Right atrium auricular region (tissue), 2 donors: ENCODE data around the gene LHFPL5. TPM values are rescaled to one million over a fixed set of nuclear protein-coding genes. Genes with fewer than 3 reads are reported as not detected.

Source experiments
- DNase-seq: peaks from one replicate; pipeline ENCODE4 v3.0.0-alpha.2; 2019; ENCODE audit warnings: low spot score
- H3K27ac ChIP-seq, 2 donors: fragments of 200-600 bp; sonication (generic); 1 replicate in 1 of 2; 2 replicates in 1 of 2; pipeline ENCODE4 v1.5.1; 2016 to 2019
- H3K27me3 ChIP-seq, 2 donors: fragments of 200-600 bp; sonication (generic); one replicate each; pipeline versions ENCODE4 v1.5.1 to v1.6.0; 2017 to 2019
- H3K36me3 ChIP-seq: fragments of 200-600 bp; sonication (generic); one replicate; pipeline ENCODE4 v1.5.1; 2016
- H3K4me1 ChIP-seq, 2 donors: fragments of 200-600 bp; sonication (generic); one replicate each; pipeline versions ENCODE4 v1.5.1 to v1.6.0; 2017 to 2019
- H3K4me3 ChIP-seq, 2 donors: fragments of 200-600 bp; sonication (generic); 1 replicate in 1 of 2; 2 replicates in 1 of 2; pipeline ENCODE4 v1.5.1; 2017 to 2019; ENCODE audit warnings: mild to moderate bottlenecking in 1 of 2, moderate library complexity in 1 of 2
- H3K9me3 ChIP-seq, 2 donors: fragments of 200-600 bp; sonication (generic); one replicate each; pipeline ENCODE4 v1.5.1; 2019
- total RNA-seq, 2 donors: library from RNA; depleted of rRNA; stranded (reverse); fragments of >200 nt; gene quantifications; one replicate each; pipeline ENCODE4 v1.1.0, GENCODE V29; 2016
- TF ChIP-seq, protein P1 (sequence below), 2 donors: fragments of 200-600 bp; sonication (generic); IDR thresholded peaks; one replicate each; pipeline ENCODE4 v1.5.1; 2019; ENCODE audit warnings: antibody characterized with exemption in 2 of 2

LHFPL5 gene
- total RNA-seq, 2 donors from 2014 or later: not detected

DNA sequence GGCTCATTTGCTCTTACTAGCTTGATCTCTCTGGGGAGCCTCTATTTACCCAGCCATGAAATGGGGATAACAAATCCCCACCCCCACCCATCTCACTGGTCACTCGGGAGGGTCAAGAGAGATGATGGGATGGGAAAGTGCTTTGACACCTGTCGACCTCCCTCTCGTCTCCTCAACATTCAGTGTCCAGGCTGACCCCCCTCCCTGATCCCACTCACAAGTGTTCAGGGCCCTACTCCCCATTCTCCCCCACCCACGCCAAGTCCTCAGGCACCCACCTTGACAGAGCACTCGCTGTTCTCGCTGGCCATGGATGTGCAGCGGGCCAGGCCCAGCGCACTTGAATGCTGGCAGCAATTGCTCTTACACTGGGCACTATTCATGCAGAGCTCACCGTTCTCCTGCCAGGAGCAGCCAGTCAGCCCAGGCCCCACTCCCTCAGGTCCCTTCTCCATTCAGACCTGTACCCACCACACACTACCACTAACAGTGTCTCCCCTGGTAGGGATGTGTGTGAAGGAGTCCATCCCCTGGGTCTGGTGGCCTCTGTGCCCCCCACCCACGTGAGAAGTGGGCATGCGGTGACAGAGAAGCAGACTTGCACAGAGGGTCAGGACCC, 9.6 kb upstream of the LHFPL5 start:
- H3K27me3 ChIP-seq: no peaks in the 10 kb centered on the region
- H3K36me3 ChIP-seq: no peaks in the 10 kb centered on the region
- TF ChIP-seq, protein P1, sequence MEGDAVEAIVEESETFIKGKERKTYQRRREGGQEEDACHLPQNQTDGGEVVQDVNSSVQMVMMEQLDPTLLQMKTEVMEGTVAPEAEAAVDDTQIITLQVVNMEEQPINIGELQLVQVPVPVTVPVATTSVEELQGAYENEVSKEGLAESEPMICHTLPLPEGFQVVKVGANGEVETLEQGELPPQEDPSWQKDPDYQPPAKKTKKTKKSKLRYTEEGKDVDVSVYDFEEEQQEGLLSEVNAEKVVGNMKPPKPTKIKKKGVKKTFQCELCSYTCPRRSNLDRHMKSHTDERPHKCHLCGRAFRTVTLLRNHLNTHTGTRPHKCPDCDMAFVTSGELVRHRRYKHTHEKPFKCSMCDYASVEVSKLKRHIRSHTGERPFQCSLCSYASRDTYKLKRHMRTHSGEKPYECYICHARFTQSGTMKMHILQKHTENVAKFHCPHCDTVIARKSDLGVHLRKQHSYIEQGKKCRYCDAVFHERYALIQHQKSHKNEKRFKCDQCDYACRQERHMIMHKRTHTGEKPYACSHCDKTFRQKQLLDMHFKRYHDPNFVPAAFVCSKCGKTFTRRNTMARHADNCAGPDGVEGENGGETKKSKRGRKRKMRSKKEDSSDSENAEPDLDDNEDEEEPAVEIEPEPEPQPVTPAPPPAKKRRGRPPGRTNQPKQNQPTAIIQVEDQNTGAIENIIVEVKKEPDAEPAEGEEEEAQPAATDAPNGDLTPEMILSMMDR (IDR thresholded peaks at IDR 0.05): no peak

DNA sequence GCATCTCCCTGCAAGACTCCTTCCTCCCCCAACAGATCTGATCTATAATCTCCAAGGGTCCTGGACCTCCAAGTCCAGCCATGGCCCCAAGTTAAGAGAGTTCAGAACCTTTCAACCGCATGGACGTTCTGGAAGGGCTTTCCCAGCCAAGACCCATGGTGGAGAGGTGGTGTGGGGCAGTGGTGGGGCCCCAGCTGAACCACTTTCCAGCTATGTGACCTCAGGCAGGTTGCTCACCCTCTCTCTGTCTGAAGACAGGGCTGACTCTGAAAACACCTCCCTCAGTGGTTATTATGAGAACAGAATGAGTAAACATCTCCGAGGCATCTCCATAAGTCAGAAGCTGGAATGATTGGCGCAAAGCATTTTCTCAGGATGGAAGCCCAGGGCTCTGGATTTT, 8.9 kb upstream of the LHFPL5 start:
- H3K27ac ChIP-seq: no peak overlapping the region
- DNase-seq: no peak
- H3K36me3 ChIP-seq: no peaks in the 10 kb centered on the region
- no peak overlapping the region for H3K4me3 ChIP-seq
- TF ChIP-seq, protein P1 (IDR thresholded peaks at IDR 0.05): no peak
- H3K4me1 ChIP-seq: no peaks in the 10 kb centered on the region
- no peaks in the 10 kb centered on the region for H3K9me3 ChIP-seq
- H3K27me3 ChIP-seq: no peaks in the 10 kb centered on the region

More for the DNA sequence above, 9.6 kb upstream of the LHFPL5 start:
- Histone ChIP-seq H3K4me1 (no peaks in the 10 kb centered on the region), H3K4me3 (no peak overlapping the region), H3K27ac (no peak overlapping the region), H3K9me3 (no peaks in the 10 kb centered on the region)
- DNase-seq: no peak

DNA sequence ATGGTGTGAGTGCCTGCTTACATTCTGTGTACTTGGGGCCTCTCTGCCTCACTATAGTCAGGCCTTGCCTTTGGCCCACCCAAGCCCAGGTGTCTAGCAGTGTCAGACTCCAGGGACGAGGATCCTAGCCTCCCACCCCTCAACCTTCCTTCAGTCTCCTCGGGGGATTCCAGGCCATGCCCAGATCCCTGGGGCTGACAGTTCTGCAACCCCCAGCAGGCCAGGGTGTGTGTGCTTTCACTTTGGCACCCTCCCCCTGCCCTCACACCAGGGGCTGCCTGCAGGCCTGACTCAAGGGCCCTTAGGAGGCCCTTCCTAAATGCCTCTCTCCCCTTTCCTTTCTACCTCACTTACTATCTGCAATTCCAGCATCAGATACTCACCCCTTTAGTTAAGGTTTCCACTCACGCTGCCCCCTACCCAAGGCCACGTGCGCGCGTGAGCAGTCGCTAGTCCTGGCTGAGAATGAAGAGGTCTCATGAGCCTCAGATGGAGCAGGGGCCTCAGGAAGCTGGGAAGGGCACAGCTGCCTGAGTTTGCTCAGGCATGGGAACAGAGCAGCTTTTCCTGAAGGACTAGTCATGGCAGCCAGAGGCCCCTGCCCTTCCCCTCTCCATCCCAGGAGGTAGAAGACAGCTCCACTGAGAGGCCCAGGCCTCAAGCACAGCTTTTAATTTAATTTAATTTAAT, 7.2 kb upstream of the LHFPL5 start:
- no peaks in the 10 kb centered on the region for H3K36me3 ChIP-seq
- H3K4me1 ChIP-seq: no peaks in the 10 kb centered on the region
- TF ChIP-seq, protein P1 (IDR thresholded peaks at IDR 0.05): no peak
- no peak overlapping the region for H3K4me3 ChIP-seq
- H3K27ac ChIP-seq: no peak overlapping the region
- H3K27me3 ChIP-seq: no peaks in the 10 kb centered on the region
- no peak for DNase-seq
- H3K9me3 ChIP-seq: no peaks in the 10 kb centered on the region

DNA sequence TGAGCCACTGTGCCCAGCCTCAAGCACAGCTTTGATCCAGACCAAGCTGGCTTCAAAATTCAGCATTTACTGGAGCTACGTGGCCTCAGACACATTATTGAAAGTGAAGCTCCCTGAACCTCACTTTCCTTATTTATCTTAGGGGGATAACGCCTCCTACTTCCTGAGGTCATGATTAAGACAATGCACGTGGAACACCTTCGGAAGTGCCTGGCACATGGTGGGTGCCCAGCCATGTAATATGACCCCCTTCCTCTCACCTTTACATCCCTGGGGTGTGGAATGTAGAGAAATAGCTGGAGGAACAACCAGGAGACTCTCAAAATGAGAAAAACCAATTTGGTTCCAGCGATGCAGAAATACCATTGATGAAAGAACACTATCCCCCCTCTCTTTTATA, 6.4 kb upstream of the LHFPL5 start:
- TF ChIP-seq, protein P1 (IDR thresholded peaks at IDR 0.05): no peak
- Histone ChIP-seq H3K4me3 (no peak overlapping the region), H3K27me3 (no peaks in the 10 kb centered on the region), H3K9me3 (no peaks in the 10 kb centered on the region), H3K4me1 (no peaks in the 10 kb centered on the region), H3K27ac (no peak overlapping the region), H3K36me3 (no peaks in the 10 kb centered on the region)
- no peak for DNase-seq

DNA sequence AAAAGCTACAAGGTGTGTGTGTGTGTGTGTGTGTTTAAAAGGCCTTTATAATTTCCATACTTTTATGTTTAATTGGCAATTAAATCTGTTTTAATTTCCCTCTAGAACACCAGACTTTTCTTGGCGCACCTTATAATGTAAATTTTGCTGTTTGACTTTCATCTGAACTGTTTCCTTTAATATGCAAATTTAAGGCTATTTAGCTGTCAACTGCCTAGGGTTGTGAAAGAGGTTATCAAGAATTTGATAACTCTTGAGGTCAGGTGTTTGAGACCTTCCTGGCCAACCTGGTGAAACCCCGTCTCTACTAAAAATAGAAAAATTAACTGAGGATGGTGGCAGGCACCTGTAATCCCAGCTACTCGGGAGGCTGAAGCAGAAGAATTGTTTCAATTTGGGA, 4.0 kb upstream of the LHFPL5 start:
- TF ChIP-seq, protein P1 (IDR thresholded peaks at IDR 0.05): no peak

More for the DNA sequence above, 4.0 kb upstream of the LHFPL5 start:
- H3K4me3 ChIP-seq: no peak overlapping the region
- H3K36me3 ChIP-seq: no peaks in the 10 kb centered on the region
- no peaks in the 10 kb centered on the region for H3K9me3 ChIP-seq
- no peak for DNase-seq
- no peak overlapping the region for H3K27ac ChIP-seq
- H3K27me3 ChIP-seq: no peaks in the 10 kb centered on the region
- peaks cover 0 to 6% of the 10 kb centered on the region in 2 donors for H3K4me1 ChIP-seq
